C4-2B (cell line): ENCODE results near the gene ADCY1.

ENCODE experiments used
- CTCF ChIP-seq: fragments of 450-650 bp; conservative IDR thresholded peaks from 2 replicates; pipeline ENCODE4 v1.5.1; 2017; ENCODE audit warnings: mild to moderate bottlenecking
- ZFX ChIP-seq: fragments of 450-650 bp; IDR thresholded peaks from 2 replicates; pipeline ENCODE4 v1.6.1; 2017

GRCh38 chr7:45682358-45682735 lies 108.2 kb downstream of the ADCY1 start:
- TF ChIP-seq CTCF: no peak
- no peak for TF ChIP-seq ZFX
